HL-60 (cell line): ENCODE data around the gene TMEM266.

ENCODE experiments used
- DNase-seq, 2 experiments: peaks; one replicate each; pipeline ENCODE4 v3.0.0-alpha.2; 2010 to 2020; ENCODE audit warnings: low read depth in 1 of 2, low spot score in 1 of 2
- H3K27ac ChIP-seq: fragments of 250-450 bp; sonication (Bioruptor Pico); replicated peaks from 2 replicates; pipeline ENCODE4 v1.5.1; 2020; ENCODE audit warnings: mild to moderate bottlenecking, moderate library complexity
- H3K27me3 ChIP-seq: fragments of 250-450 bp; sonication (Bioruptor Pico); 2 replicates; pipeline ENCODE4 v1.5.1; 2021; ENCODE audit warnings: mild to moderate bottlenecking, moderate library complexity; ENCODE audit not compliant: insufficient read depth, poor library complexity, severe bottlenecking
- H3K4me3 ChIP-seq: replicated peaks from 2 replicates; pipeline ENCODE4 v1.5.1; 2011; ENCODE audit warnings: mild to moderate bottlenecking, control low read depth, low read length; ENCODE audit not compliant: insufficient read depth
- GABPA ChIP-seq: IDR thresholded peaks from 2 replicates; pipeline ENCODE4 v1.6.1; 2012; ENCODE audit warnings: low read depth
- POLR2AphosphoS5 ChIP-seq: IDR thresholded peaks from 2 replicates; pipeline ENCODE4 v1.6.1; 2012; ENCODE audit warnings: low read depth
- SPI1 ChIP-seq: IDR thresholded peaks from 2 replicates; pipeline ENCODE4 v1.6.1; 2012; ENCODE audit warnings: low read depth, mild to moderate bottlenecking, borderline replicate concordance
- TF ChIP-seq, protein P1 (sequence below): IDR thresholded peaks from 2 replicates; pipeline ENCODE4 v1.6.1; 2012; ENCODE audit warnings: low read depth; ENCODE audit not compliant: insufficient replicate concordance
- TF ChIP-seq, protein P2 (sequence below): IDR thresholded peaks from one replicate; pipeline ENCODE4 v1.5.1; 2011; ENCODE audit warnings: low read length, control low read depth, inconsistent platforms; ENCODE audit not compliant: insufficient read depth

TMEM266 gene

DNA sequence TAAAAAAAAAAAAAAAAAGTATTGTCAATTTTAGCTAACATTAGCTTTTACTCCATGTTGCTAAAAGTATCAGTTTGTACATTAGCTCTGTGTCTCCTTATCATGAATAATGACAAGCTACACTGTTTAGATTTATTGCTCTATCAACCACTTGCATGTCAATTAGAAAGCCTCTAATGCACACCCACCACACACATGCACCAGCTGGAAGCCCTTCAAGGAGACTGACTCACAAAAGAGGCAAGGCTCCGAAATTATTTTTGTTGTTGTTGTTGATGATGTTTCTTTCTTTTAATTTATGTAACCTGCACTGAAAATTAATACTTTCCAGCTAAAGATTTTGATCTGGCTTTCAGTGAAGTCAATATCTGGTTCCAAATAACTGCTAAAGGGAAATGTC, 180.0 kb downstream of the TMEM266 start:
- TF ChIP-seq, protein P1, sequence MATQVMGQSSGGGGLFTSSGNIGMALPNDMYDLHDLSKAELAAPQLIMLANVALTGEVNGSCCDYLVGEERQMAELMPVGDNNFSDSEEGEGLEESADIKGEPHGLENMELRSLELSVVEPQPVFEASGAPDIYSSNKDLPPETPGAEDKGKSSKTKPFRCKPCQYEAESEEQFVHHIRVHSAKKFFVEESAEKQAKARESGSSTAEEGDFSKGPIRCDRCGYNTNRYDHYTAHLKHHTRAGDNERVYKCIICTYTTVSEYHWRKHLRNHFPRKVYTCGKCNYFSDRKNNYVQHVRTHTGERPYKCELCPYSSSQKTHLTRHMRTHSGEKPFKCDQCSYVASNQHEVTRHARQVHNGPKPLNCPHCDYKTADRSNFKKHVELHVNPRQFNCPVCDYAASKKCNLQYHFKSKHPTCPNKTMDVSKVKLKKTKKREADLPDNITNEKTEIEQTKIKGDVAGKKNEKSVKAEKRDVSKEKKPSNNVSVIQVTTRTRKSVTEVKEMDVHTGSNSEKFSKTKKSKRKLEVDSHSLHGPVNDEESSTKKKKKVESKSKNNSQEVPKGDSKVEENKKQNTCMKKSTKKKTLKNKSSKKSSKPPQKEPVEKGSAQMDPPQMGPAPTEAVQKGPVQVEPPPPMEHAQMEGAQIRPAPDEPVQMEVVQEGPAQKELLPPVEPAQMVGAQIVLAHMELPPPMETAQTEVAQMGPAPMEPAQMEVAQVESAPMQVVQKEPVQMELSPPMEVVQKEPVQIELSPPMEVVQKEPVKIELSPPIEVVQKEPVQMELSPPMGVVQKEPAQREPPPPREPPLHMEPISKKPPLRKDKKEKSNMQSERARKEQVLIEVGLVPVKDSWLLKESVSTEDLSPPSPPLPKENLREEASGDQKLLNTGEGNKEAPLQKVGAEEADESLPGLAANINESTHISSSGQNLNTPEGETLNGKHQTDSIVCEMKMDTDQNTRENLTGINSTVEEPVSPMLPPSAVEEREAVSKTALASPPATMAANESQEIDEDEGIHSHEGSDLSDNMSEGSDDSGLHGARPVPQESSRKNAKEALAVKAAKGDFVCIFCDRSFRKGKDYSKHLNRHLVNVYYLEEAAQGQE = no peak
- TF ChIP-seq SPI1 (no peak), GABPA (no peak), POLR2AphosphoS5 (no peak)
- TF ChIP-seq, protein P2, sequence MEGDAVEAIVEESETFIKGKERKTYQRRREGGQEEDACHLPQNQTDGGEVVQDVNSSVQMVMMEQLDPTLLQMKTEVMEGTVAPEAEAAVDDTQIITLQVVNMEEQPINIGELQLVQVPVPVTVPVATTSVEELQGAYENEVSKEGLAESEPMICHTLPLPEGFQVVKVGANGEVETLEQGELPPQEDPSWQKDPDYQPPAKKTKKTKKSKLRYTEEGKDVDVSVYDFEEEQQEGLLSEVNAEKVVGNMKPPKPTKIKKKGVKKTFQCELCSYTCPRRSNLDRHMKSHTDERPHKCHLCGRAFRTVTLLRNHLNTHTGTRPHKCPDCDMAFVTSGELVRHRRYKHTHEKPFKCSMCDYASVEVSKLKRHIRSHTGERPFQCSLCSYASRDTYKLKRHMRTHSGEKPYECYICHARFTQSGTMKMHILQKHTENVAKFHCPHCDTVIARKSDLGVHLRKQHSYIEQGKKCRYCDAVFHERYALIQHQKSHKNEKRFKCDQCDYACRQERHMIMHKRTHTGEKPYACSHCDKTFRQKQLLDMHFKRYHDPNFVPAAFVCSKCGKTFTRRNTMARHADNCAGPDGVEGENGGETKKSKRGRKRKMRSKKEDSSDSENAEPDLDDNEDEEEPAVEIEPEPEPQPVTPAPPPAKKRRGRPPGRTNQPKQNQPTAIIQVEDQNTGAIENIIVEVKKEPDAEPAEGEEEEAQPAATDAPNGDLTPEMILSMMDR = no peak
- H3K27me3 ChIP-seq = no peaks in the 10 kb centered on the region
- DNase-seq = no peak
- H3K27ac ChIP-seq = no peak overlapping the region
- H3K4me3 ChIP-seq = no peak overlapping the region

DNA sequence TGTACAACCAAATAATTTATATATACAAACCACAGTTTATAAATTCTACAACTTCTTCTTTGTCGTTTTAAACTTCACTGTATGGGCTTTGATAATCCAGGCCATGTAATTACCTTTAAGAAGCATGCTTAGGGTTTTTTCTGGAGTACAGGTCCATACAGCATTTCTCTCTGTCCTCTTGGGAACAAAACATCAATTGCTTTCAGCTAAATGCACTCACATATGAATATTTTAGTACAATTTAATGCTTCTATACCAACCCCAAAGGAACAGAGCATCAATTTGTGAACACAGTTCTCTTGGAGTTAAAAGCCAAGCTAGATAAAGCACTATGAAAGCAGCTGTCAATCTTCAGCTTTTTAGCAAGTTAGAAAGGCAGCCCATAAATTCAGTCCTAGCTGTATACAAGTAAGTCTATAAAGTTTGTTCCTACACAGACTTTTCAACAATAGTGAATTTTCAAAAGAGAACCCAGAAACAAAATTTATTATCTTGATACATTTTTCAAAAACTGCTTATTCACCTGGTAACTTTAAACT, 185.4 kb downstream of the TMEM266 start:
- Histone ChIP-seq H3K27ac (no peak overlapping the region), H3K4me3 (no peak overlapping the region), H3K27me3 (no peaks in the 10 kb centered on the region)
- DNase-seq = no peak
- TF ChIP-seq, protein P1 = no peak
- no peak for TF ChIP-seq SPI1
- TF ChIP-seq, protein P2 = no peak
- no peak for TF ChIP-seq GABPA
- no peak for TF ChIP-seq POLR2AphosphoS5

DNA sequence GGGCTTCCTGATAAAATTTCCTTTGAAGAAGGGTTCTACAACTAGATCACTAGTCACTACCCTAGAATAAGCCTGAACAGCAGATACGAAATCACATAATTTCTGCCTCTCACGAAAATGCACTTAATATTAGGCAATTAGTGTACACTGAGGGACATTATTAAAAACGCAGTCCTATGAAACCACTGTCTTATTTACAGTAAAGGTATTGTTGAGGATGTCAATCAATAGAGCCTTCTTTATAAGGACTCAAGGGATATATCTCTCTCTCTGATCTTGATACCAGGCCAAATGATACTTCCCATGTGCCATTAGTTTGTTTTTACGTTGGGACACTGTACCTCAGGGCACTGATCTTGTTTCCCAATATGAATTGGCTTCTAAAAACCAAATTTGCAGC, 191.9 kb downstream of the TMEM266 start:
- Histone ChIP-seq H3K27me3 (no peaks in the 10 kb centered on the region), H3K4me3 (no peak overlapping the region), H3K27ac (no peak overlapping the region)
- no peak for DNase-seq
- TF ChIP-seq SPI1 = no peak

DNA sequence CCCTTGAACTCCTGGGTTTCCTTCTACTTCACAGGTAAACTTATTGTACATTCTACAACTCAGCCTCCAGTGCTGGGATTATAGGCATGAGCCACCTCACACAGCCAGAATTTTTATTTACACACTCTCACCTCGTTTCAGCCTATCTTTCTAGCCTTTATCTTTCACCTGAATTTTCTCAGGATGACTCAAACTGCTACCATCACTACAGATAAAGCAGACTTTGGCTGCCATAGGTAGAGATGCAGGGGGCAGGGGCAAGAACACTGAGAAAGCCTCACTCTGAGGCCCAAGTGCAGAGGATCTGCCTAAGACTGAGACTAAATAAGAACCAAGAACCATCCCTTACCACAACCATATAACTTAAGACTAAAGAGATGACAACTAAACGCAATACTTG, 192.5 kb downstream of the TMEM266 start:
- Histone ChIP-seq H3K4me3 (no peak overlapping the region), H3K27me3 (no peaks in the 10 kb centered on the region), H3K27ac (no peak overlapping the region)
- TF ChIP-seq POLR2AphosphoS5 (no peak), SPI1 (no peak), GABPA (no peak)
- TF ChIP-seq, protein P2 = no peak
- no peak for DNase-seq
